ENCODE results near the gene PLEK. TPM values are rescaled to one million over a fixed set of nuclear protein-coding genes. Genes with fewer than 3 reads are reported as not detected.

Gene PLEK
- total and polyA plus RNA-seq, 2 of the 13 experiments (the other 11 are each of a cell fraction or from before 2014, with no cell fraction given) = not detected

DNA sequence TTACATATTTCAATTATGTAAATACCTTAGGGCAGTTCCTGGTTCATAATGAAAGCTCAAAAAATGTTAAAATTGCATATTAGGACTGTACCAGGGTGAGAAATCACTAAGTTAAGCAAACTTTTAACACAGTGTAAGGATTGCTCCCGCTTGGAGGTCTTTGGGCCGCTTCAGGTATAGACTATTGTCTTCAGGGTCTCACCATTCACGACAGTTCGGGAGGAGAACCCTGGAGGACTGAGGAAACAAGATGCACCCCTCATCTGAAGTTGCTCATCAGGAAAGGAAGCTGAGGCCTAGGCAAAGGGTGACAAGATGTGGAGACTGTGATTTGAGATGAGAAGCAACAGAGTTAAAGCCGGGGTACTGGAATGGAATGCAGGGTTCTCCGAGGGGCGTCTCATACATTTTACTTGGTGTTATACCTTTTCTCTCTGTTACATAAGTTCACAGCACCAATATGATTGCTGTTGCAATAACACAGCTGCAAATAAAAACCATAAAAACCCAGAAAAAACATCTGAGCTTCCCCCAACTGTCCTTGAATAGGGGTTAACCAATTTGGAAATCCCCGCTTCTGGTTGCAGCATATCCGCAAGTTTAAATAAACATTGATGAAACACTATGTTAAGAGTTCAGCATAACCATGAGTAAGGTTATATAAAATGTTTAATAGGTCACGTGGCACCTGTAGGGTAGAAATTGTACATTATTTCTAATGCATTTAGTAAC, 61.9 kb downstream of the PLEK start (continued):
- TF ChIP-seq, protein P1, sequence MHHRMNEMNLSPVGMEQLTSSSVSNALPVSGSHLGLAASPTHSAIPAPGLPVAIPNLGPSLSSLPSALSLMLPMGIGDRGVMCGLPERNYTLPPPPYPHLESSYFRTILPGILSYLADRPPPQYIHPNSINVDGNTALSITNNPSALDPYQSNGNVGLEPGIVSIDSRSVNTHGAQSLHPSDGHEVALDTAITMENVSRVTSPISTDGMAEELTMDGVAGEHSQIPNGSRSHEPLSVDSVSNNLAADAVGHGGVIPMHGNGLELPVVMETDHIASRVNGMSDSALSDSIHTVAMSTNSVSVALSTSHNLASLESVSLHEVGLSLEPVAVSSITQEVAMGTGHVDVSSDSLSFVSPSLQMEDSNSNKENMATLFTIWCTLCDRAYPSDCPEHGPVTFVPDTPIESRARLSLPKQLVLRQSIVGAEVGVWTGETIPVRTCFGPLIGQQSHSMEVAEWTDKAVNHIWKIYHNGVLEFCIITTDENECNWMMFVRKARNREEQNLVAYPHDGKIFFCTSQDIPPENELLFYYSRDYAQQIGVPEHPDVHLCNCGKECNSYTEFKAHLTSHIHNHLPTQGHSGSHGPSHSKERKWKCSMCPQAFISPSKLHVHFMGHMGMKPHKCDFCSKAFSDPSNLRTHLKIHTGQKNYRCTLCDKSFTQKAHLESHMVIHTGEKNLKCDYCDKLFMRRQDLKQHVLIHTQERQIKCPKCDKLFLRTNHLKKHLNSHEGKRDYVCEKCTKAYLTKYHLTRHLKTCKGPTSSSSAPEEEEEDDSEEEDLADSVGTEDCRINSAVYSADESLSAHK (CRISPR knock-in tag; IDR thresholded peaks at IDR 0.05; ENCODE audit: borderline replicate concordance) = no peak
- TF ChIP-seq HNF4G (IDR thresholded peaks at IDR 0.05; ENCODE audit: borderline replicate concordance, low read depth, low read length) (no peak), HNF4G (CRISPR knock-in tag; IDR thresholded peaks at IDR 0.05; ENCODE audit: borderline replicate concordance, low read depth) (no peak), SRSF9 (IDR thresholded peaks at IDR 0.05; ENCODE audit: borderline replicate concordance, insufficient read depth, low read depth, low read length, poor library complexity, severe bottlenecking) (no peak), SMARCC2 (IDR thresholded peaks at IDR 0.05) (no peak), CHD4 (IDR thresholded peaks at IDR 0.05; ENCODE audit: borderline replicate concordance, low read length) (no peak), ZNF879 (CRISPR knock-in tag; IDR thresholded peaks at IDR 0.05) (no peak), ZNF367 (CRISPR knock-in tag; IDR thresholded peaks at IDR 0.05; ENCODE audit: borderline replicate concordance) (no peak), ZC3H13 (CRISPR knock-in tag; IDR thresholded peaks at IDR 0.05) (no peak), KLF6 (CRISPR knock-in tag; IDR thresholded peaks at IDR 0.05) (no peak), CHD2 (IDR thresholded peaks at IDR 0.05; ENCODE audit: low read depth, low read length) (no peak)
- TF ChIP-seq, protein P2, sequence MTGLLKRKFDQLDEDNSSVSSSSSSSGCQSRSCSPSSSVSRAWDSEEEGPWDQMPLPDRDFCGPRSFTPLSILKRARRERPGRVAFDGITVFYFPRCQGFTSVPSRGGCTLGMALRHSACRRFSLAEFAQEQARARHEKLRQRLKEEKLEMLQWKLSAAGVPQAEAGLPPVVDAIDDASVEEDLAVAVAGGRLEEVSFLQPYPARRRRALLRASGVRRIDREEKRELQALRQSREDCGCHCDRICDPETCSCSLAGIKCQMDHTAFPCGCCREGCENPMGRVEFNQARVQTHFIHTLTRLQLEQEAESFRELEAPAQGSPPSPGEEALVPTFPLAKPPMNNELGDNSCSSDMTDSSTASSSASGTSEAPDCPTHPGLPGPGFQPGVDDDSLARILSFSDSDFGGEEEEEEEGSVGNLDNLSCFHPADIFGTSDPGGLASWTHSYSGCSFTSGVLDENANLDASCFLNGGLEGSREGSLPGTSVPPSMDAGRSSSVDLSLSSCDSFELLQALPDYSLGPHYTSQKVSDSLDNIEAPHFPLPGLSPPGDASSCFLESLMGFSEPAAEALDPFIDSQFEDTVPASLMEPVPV (CRISPR knock-in tag; IDR thresholded peaks at IDR 0.05) = no peak
- TF ChIP-seq, protein P3, sequence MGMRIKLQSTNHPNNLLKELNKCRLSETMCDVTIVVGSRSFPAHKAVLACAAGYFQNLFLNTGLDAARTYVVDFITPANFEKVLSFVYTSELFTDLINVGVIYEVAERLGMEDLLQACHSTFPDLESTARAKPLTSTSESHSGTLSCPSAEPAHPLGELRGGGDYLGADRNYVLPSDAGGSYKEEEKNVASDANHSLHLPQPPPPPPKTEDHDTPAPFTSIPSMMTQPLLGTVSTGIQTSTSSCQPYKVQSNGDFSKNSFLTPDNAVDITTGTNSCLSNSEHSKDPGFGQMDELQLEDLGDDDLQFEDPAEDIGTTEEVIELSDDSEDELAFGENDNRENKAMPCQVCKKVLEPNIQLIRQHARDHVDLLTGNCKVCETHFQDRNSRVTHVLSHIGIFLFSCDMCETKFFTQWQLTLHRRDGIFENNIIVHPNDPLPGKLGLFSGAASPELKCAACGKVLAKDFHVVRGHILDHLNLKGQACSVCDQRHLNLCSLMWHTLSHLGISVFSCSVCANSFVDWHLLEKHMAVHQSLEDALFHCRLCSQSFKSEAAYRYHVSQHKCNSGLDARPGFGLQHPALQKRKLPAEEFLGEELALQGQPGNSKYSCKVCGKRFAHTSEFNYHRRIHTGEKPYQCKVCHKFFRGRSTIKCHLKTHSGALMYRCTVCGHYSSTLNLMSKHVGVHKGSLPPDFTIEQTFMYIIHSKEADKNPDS (CRISPR knock-in tag; IDR thresholded peaks at IDR 0.05) = no peak
- TF ChIP-seq, protein P4, sequence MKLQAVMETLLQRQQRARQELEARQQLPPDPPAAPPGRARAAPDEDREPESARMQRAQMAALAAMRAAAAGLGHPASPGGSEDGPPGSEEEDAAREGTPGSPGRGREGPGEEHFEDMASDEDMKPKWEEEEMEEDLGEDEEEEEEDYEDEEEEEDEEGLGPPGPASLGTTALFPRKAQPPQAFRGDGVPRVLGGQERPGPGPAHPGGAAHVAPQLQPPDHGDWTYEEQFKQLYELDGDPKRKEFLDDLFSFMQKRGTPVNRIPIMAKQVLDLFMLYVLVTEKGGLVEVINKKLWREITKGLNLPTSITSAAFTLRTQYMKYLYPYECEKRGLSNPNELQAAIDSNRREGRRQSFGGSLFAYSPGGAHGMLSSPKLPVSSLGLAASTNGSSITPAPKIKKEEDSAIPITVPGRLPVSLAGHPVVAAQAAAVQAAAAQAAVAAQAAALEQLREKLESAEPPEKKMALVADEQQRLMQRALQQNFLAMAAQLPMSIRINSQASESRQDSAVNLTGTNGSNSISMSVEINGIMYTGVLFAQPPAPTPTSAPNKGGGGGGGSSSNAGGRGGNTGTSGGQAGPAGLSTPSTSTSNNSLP (IDR thresholded peaks at IDR 0.05; ENCODE audit: low read depth, low read length) = no peak
- TF ChIP-seq, protein P5, sequence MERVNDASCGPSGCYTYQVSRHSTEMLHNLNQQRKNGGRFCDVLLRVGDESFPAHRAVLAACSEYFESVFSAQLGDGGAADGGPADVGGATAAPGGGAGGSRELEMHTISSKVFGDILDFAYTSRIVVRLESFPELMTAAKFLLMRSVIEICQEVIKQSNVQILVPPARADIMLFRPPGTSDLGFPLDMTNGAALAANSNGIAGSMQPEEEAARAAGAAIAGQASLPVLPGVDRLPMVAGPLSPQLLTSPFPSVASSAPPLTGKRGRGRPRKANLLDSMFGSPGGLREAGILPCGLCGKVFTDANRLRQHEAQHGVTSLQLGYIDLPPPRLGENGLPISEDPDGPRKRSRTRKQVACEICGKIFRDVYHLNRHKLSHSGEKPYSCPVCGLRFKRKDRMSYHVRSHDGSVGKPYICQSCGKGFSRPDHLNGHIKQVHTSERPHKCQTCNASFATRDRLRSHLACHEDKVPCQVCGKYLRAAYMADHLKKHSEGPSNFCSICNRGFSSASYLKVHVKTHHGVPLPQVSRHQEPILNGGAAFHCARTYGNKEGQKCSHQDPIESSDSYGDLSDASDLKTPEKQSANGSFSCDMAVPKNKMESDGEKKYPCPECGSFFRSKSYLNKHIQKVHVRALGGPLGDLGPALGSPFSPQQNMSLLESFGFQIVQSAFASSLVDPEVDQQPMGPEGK (CRISPR knock-in tag; IDR thresholded peaks at IDR 0.05) = no peak

Measured in HepG2 (cell line).